ENCODE data around the gene WDR4. TPM values are rescaled to one million over a fixed set of nuclear protein-coding genes. Genes with fewer than 3 reads are reported as not detected.
"Not testable (repeated sequence)": the region's sequence is repeated elsewhere in the genome, so short reads cannot be mapped to it uniquely, and the experiment has no call there.

WDR4 gene
- total RNA-seq, 6 donors from 2014 or later: 10.2 to 49.2 (median 18.6) TPM

DNA sequence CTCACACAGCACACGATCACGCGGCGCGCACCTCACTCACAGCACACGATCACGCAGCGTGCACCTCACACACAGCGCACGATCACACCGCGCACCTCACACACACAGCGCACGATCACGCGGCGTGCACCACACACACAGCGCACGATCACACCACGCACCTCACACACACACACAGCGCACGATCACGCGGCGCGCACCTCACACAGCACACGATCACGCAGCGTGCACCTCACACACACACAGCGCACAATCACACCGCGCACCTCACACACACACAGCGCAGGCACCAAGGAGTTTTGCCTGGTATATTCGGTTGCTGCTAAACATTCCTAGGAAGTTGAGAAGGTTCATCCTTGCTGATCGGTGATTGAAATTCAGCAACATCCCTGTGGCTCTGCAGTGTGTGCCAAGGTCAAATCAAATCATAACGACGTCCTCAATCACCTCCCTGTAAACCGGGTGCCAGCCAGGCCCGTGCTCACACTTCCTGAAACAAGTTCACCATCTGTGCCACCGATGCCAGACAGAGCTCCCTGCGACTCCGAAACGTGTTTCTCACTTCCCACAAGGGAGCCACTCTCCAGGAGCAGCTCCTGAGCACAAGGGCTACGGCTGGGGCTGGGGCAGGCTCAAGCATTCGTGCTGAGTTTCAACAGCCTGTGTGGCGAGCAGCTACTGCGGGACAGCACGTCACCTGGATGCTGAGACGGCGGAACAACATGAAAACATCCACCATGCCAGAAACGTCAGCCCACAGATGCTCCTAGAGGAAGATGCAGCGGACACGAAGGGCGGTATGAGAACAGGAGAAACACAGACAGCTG, 30.2 kb downstream of the WDR4 start:
- peaks cover 8 to 13% (median 11%) of the 10 kb centered on the region in 4 donors for H3K4me1 ChIP-seq
- H3K36me3 ChIP-seq: peaks cover 24 to 90% (median 56%) of the 10 kb centered on the region in 4 donors
- H3K27ac ChIP-seq: no peak overlapping the region
- no peak for TF ChIP-seq POLR2AphosphoS5 (IDR thresholded peaks at IDR 0.05)
- no peak for TF ChIP-seq POLR2A (IDR thresholded peaks at IDR 0.05)
- TF ChIP-seq, protein P1, sequence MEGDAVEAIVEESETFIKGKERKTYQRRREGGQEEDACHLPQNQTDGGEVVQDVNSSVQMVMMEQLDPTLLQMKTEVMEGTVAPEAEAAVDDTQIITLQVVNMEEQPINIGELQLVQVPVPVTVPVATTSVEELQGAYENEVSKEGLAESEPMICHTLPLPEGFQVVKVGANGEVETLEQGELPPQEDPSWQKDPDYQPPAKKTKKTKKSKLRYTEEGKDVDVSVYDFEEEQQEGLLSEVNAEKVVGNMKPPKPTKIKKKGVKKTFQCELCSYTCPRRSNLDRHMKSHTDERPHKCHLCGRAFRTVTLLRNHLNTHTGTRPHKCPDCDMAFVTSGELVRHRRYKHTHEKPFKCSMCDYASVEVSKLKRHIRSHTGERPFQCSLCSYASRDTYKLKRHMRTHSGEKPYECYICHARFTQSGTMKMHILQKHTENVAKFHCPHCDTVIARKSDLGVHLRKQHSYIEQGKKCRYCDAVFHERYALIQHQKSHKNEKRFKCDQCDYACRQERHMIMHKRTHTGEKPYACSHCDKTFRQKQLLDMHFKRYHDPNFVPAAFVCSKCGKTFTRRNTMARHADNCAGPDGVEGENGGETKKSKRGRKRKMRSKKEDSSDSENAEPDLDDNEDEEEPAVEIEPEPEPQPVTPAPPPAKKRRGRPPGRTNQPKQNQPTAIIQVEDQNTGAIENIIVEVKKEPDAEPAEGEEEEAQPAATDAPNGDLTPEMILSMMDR (IDR thresholded peaks at IDR 0.05): no peak
- TF ChIP-seq EP300 (IDR thresholded peaks at IDR 0.05): no peak
- WGBS, 2 donors: 88 to 94% methylated on average over 44 to 54 of the region's 54 CpGs
- H3K27me3 ChIP-seq: no peaks in the 10 kb centered on the region
- DNase-seq (no peak), ATAC-seq (ENCODE audit: low FRiP score in 2 of 2) (no peak)
- H3K9me3 ChIP-seq: no peaks in the 10 kb centered on the region
- no peak overlapping the region for H3K4me3 ChIP-seq

DNA sequence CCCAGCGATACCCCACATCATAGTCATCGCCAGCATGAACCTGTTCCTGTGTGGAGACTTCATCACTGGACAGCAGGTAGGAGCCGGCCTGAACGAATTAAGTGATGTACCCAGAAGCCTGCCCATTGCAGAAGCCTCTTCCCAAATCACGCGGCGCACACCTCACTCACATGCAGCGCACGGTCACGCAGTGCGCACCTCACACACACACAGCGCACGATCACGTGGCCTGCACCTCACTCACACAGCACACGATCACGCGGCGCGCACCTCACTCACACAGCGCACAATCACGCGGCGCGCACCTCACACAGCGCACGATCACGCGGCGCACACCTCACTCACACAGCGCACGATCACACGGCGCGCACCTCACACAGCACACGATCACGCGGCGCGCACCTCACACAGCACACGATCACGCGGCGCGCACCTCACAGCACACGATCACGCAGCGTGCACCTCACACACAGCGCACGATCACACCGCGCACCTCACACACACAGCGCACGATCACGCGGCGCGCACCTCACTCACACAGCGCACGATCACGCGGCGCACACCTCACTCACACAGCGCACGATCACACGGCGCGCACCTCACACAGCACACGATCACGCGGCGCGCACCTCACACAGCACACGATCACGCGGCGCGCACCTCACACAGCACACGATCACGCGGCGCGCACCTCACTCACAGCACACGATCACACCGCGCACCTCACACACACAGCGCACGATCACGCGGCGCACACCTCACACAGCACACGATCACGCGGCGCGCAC, 31.0 kb downstream of the WDR4 start:
- H3K27me3 ChIP-seq: not testable (repeated sequence)
- peaks cover 24 to 84% (median 48%) of the 10 kb centered on the region in 4 donors for H3K36me3 ChIP-seq

DNA sequence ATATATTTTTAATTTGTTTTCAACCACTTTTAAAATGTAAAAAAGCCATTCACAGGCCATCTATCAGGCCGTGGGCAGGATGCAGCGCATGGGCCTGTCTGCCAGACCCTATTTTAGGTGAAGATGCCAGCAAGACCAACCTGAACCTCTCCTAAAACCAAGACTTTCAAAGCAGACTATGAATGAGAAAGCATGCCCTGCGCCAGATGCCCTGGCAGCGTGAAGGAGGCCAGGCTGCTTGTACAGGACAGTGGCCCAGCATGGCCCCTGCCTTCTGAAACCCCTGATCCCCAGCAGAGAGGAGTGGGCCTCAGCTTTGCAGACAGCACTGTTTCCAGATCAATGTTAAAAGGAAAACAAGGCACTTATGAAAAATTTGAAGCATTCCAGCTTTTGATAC, 31.6 kb downstream of the WDR4 start:
- Histone ChIP-seq H3K36me3 (peaks cover 24 to 82% (median 45%) of the 10 kb centered on the region in 4 donors), H3K4me1 (peaks cover 8 to 13% (median 11%) of the 10 kb centered on the region in 4 donors)
- WGBS, 2 donors: 98% methylated on average over 4 of the region's 4 CpGs

More for the DNA sequence above, 31.0 kb downstream of the WDR4 start:
- H3K27ac ChIP-seq; H3K4me3 ChIP-seq; H3K9me3 ChIP-seq; ATAC-seq (ENCODE audit: low FRiP score in 2 of 2): not testable (repeated sequence)
- WGBS, 2 donors: 95% methylated on average over 48 to 90 of the region's 95 CpGs
- DNase-seq: peak in 1 of 2 donors; percentile 54
- H3K4me1 ChIP-seq: peaks cover 8 to 13% (median 11%) of the 10 kb centered on the region in 4 donors

DNA sequence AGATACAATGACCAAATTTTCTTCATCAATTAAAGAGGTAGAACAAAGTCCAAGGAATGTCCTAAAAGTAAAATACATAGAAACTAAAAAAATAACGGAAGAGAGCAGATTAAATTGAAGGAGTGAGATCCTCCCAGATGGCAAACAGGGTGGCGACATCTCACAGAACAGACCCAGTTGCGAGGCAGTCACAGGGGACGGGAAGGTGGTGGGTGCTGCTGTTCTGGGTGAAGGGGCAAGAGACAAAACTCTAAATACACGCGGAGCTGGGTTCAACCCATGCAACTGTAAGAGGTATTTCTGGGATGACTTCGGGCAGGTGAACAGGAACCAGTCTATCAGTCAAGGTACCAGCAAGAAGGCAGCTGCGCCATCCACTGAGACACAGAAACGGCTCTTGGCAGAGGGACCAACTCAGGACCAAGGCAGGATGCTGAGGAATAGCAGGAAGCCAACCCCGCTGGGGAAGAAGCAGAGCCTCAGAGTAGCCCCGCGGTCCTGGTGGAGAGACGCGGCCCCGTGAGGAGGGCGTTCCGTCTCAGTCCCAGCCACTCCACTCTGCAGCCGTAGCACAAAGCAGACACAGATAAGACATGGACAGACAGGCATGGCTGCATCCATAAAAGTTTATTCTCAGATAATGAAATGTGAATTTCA, 32.2 kb downstream of the WDR4 start:
- peaks cover 8 to 13% (median 11%) of the 10 kb centered on the region in 4 donors for H3K4me1 ChIP-seq
- ATAC-seq (ENCODE audit: low FRiP score in 2 of 2) (no peak), DNase-seq (no peak)
- H3K27me3 ChIP-seq: no peaks in the 10 kb centered on the region
- H3K4me3 ChIP-seq: no peak overlapping the region
- TF ChIP-seq, protein P1 (IDR thresholded peaks at IDR 0.05): no peak
- no peak for TF ChIP-seq EP300 (IDR thresholded peaks at IDR 0.05)
- no peak for TF ChIP-seq POLR2AphosphoS5 (IDR thresholded peaks at IDR 0.05)
- no peak for TF ChIP-seq POLR2A (IDR thresholded peaks at IDR 0.05)
- no peak overlapping the region for H3K27ac ChIP-seq
- no peaks in the 10 kb centered on the region for H3K9me3 ChIP-seq
- WGBS, 2 donors: 85 to 89% methylated on average over 18 of the region's 18 CpGs
- H3K36me3 ChIP-seq: peaks cover 21 to 82% (median 45%) of the 10 kb centered on the region in 4 donors

More for the DNA sequence above, 31.6 kb downstream of the WDR4 start:
- TF ChIP-seq, protein P1 (IDR thresholded peaks at IDR 0.05): no peak
- TF ChIP-seq EP300 (IDR thresholded peaks at IDR 0.05) (no peak), POLR2AphosphoS5 (IDR thresholded peaks at IDR 0.05) (no peak), POLR2A (IDR thresholded peaks at IDR 0.05) (no peak)
- ATAC-seq (ENCODE audit: low FRiP score in 2 of 2) (no peak), DNase-seq (no peak)
- H3K4me3 ChIP-seq: no peak overlapping the region
- H3K27ac ChIP-seq: no peak overlapping the region
- no peaks in the 10 kb centered on the region for H3K9me3 ChIP-seq
- no peaks in the 10 kb centered on the region for H3K27me3 ChIP-seq

DNA sequence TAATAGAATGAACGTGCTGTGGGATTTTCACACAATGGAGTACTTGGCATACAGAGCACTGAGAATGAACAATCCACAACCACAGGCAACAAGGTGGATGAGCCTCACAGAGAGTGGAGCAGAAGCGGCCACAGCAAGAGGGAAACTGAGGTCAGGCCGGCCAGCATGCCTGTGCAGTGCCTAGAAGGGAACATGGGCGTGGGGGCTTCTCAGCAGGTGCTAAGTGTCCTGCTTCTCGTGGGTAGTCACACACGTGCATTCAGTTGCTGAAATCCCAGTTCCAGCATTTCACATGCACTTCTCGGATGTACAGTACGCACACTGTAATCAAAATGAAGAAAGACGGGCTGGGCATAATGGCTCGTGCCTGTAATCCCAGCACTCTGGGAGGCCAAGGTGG, 33.1 kb downstream of the WDR4 start:
- peaks cover 8 to 13% (median 11%) of the 10 kb centered on the region in 4 donors for H3K4me1 ChIP-seq
- 94 to 97% methylated on average over 8 to 10 of the region's 10 CpGs for WGBS, 2 donors
- H3K4me3 ChIP-seq: no peak overlapping the region
- no peaks in the 10 kb centered on the region for H3K27me3 ChIP-seq
- no peaks in the 10 kb centered on the region for H3K9me3 ChIP-seq
- ATAC-seq (ENCODE audit: low FRiP score in 2 of 2) (no peak), DNase-seq (no peak)
- H3K27ac ChIP-seq: no peak overlapping the region
- peaks cover 11 to 80% (median 43%) of the 10 kb centered on the region in 4 donors for H3K36me3 ChIP-seq
- TF ChIP-seq, protein P1 (IDR thresholded peaks at IDR 0.05): no peak
- no peak for TF ChIP-seq POLR2A (IDR thresholded peaks at IDR 0.05)
- TF ChIP-seq POLR2AphosphoS5 (IDR thresholded peaks at IDR 0.05): no peak
- TF ChIP-seq EP300 (IDR thresholded peaks at IDR 0.05): no peak
